PC-3 (cell line): ENCODE measurements around the gene PRMT3.

ENCODE experiments used
- EZH2 ChIP-seq: fragments of 300-600 bp; sonication (generic); IDR thresholded peaks from one replicate; pipeline ENCODE4 v1.6.1; 2017; ENCODE audit warnings: antibody characterized with exemption, mild to moderate bottlenecking, low read length; ENCODE audit not compliant: unreplicated experiment
- EZH2phosphoT487 ChIP-seq: fragments of 300-600 bp; sonication (generic); IDR thresholded peaks from 2 replicates; pipeline ENCODE4 v1.6.1; 2018; ENCODE audit warnings: mild to moderate bottlenecking, antibody characterized with exemption, low read length, borderline replicate concordance
- TF ChIP-seq, protein P1 (sequence below): fragments of 300-600 bp; sonication (generic); conservative IDR thresholded peaks from 2 replicates; pipeline ENCODE4 v1.5.1; 2017; ENCODE audit warnings: antibody characterized with exemption, low read depth, mild to moderate bottlenecking, low read length

DNA sequence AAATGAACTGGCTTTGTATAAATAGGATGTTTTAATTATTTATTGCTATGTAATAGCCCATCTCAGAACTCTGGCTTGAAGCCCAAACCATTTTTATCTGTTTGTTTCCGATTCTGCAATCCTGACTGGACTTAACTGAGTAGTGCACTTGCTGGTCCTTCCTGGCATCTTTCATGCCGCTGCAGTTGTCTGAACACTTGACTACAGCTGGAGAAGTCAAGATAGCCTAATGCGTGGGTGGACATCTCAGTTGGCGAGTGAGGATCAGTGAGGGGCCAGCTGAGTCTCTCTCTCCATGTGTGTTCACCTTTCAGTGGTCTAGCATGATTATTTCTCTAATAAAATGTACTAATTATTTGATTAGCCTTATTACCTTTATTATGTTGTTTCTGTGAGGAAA is 105.8 kb downstream of the PRMT3 start:
- TF ChIP-seq, protein P1, sequence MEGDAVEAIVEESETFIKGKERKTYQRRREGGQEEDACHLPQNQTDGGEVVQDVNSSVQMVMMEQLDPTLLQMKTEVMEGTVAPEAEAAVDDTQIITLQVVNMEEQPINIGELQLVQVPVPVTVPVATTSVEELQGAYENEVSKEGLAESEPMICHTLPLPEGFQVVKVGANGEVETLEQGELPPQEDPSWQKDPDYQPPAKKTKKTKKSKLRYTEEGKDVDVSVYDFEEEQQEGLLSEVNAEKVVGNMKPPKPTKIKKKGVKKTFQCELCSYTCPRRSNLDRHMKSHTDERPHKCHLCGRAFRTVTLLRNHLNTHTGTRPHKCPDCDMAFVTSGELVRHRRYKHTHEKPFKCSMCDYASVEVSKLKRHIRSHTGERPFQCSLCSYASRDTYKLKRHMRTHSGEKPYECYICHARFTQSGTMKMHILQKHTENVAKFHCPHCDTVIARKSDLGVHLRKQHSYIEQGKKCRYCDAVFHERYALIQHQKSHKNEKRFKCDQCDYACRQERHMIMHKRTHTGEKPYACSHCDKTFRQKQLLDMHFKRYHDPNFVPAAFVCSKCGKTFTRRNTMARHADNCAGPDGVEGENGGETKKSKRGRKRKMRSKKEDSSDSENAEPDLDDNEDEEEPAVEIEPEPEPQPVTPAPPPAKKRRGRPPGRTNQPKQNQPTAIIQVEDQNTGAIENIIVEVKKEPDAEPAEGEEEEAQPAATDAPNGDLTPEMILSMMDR = no peak
- TF ChIP-seq EZH2 = no peak
- no peak for TF ChIP-seq EZH2phosphoT487
